ENCODE measurements around the gene AZU1.

The AZU1 gene

DNA sequence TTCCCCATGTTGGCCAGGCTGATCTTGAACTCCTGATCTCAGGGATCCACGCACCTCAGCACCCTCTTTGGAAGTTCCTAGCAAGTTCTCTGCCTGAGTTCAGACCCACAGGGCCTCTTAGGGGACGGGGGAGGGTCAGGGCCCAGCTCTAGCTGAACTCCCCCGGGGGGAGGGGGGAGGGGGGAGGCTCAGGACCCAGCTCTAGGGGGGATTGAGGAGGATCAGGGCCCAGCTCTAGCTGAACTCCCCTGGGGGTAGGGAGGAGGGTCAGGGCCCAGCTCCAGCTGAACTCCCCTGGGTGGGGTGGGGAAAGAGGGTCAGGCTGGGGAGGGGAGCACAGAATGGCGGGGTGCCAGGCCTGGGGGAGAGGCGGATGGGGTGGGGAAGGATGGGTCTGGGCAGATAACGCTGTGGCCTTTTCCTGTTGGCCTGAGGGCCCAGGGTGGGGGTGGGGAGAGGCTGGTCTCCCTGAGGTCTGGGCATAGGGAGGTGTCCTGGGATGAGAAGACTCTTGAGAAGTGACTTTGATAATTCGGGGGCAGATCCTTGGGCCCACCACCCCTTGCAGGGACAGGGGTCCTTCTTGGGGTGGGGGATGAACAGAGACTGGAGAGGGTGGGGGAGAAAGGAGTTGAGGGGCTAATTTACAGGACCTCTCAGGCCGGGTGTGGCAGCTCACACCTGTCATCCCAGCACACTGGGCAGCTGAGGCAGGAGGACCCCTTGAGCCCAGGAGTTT is 35.9 kb upstream of the AZU1 start:
- no peak overlapping the region for H3K4me3 ChIP-seq (ENCODE audit: low read depth, low read length)
- no peak for DNase-seq (ENCODE audit: low read depth)
- TF ChIP-seq, protein P1, sequence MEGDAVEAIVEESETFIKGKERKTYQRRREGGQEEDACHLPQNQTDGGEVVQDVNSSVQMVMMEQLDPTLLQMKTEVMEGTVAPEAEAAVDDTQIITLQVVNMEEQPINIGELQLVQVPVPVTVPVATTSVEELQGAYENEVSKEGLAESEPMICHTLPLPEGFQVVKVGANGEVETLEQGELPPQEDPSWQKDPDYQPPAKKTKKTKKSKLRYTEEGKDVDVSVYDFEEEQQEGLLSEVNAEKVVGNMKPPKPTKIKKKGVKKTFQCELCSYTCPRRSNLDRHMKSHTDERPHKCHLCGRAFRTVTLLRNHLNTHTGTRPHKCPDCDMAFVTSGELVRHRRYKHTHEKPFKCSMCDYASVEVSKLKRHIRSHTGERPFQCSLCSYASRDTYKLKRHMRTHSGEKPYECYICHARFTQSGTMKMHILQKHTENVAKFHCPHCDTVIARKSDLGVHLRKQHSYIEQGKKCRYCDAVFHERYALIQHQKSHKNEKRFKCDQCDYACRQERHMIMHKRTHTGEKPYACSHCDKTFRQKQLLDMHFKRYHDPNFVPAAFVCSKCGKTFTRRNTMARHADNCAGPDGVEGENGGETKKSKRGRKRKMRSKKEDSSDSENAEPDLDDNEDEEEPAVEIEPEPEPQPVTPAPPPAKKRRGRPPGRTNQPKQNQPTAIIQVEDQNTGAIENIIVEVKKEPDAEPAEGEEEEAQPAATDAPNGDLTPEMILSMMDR (conservative IDR thresholded peaks at IDR 0.05; ENCODE audit: low read depth, low read length): no peak

DNA sequence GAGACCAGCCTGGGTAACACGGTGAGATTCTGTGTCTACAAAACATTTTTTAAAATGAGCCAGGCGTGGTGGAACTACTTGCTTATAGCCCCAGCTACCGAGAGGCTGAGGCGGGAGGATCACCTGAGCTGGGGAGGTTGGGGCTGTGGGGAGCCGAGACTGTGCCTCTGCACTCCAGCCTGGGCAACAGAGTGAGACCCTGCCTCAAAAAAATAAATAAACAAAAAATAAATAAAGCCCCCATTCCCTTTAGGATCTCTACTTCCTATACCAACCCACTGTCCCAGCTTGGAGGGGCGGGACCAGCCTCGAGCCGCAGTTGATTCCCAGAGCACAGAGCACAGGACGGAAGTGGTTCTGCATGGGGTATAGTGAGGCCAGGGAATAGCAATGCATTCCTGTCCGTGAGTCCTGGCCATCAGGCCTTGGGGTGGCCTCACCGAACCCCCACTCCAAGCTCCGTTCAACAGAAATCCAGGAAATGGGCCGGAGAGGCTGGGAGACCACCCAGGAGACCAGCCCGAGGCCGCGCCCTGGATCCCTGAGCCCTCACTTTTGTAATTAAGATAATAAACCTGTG is 35.2 kb upstream of the AZU1 start:
- TF ChIP-seq, protein P1 (conservative IDR thresholded peaks at IDR 0.05; ENCODE audit: low read depth, low read length): no peak
- no peak for DNase-seq (ENCODE audit: low read depth)
- H3K4me3 ChIP-seq (ENCODE audit: low read depth, low read length): no peak overlapping the region

- no peak overlapping the region for H3K4me3 ChIP-seq (ENCODE audit: low read depth, low read length)
- TF ChIP-seq, protein P1 (conservative IDR thresholded peaks at IDR 0.05; ENCODE audit: low read depth, low read length): no peak
- DNase-seq (ENCODE audit: low read depth): no peak
Measured at GRCh38 chr19:793806-794205, 33.8 kb upstream of the AZU1 start.

- H3K4me3 ChIP-seq (ENCODE audit: low read depth, low read length): no peak overlapping the region
- no peak for DNase-seq (ENCODE audit: low read depth)
- TF ChIP-seq, protein P1 (conservative IDR thresholded peaks at IDR 0.05; ENCODE audit: low read depth, low read length): no peak
Measured at GRCh38 chr19:795073-795611, 32.5 kb upstream of the AZU1 start.

GRCh38 chr19:795691-796581 is 31.7 kb upstream of the AZU1 start:
- TF ChIP-seq, protein P1 (conservative IDR thresholded peaks at IDR 0.05; ENCODE audit: low read depth, low read length): no peak
- H3K4me3 ChIP-seq (ENCODE audit: low read depth, low read length): peak overlapping the region; percentile 72
- no peak for DNase-seq (ENCODE audit: low read depth)

DNA sequence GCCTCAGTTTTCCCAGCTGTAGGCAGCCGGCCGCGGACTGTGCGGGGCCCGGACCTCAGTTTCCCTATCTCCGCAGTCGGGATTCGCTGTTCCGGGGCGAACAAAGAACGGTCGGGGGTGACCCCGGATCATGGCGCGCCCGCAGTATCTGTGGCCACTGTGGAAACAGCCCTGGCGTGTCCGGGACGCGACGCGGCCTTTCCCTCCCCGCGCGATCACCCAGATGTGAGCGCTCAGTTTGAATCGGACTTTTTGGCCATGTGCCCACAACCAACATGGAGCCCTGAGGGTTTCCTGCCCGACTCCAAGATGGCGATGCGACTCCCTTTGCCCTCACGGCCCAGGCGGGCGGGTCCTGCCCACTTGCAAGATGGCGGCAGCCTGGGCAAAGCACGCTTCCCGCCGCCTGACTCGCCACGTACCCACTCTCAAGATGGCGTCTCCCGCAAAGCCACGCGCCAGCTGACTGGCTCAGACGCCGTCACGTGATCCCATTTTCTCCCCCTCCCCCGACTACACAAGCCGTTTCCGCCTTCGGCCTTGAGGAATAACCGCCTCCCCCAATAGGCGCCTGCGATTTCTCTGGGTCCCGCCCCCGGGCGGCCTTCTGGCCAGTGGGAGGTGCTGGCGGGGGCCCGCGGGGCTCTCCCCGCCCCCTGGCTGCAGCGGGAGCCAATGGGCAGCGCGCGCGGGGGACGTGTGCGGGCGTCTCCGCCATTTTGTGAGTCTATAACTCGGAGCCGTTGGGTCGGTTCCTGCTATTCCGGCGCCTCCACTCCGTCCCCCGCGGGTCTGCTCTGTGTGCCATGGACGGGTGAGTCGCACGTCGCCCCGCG is 30.7 kb upstream of the AZU1 start, which contains the start of gene PTBP1:
Gene PTBP1 (plus strand): TSS at position 761 of the 836 bp plus-strand sequence. CDS start 46 bp downstream, at position 807.
- peak within 1 kb of the TSS; percentile 84 for H3K4me3 ChIP-seq (ENCODE audit: low read depth, low read length)
- TF ChIP-seq, protein P1 (conservative IDR thresholded peaks at IDR 0.05; ENCODE audit: low read depth, low read length): peak; percentile 7
- DNase-seq (ENCODE audit: low read depth): peak; percentile 100

Measured in choroid plexus epithelial cell (primary cell).